IPS DF 4.7 (cell line): Measurements from ENCODE around the gene DHRS9.

Source experiments
- DNase-seq: peaks from one replicate; pipeline ENCODE4 v3.0.0-alpha.2; 2013; ENCODE audit warnings: low spot score; ENCODE audit errors: extremely low read depth

Gene DHRS9

GRCh38 chr2:169094676-169095075 lies 25.3 kb downstream of the DHRS9 start:
- DNase-seq = no peak

GRCh38 chr2:169095621-169096105 lies 26.3 kb downstream of the DHRS9 start:
- DNase-seq = no peak

GRCh38 chr2:169104848-169105247 lies 35.5 kb downstream of the DHRS9 start:
- no peak for DNase-seq

GRCh38 chr2:169105476-169105875 lies 36.1 kb downstream of the DHRS9 start:
- no peak for DNase-seq

- DNase-seq = no peak
Measured at GRCh38 chr2:169106134-169106533, 36.8 kb downstream of the DHRS9 start.

GRCh38 chr2:169106563-169107545 lies 37.5 kb downstream of the DHRS9 start:
- DNase-seq = no peak

- no peak for DNase-seq
Measured at GRCh38 chr2:169107645-169108044, 38.3 kb downstream of the DHRS9 start.

- DNase-seq = no peak
Measured at GRCh38 chr2:169108099-169108884, 38.9 kb downstream of the DHRS9 start.

GRCh38 chr2:169109502-169110409 lies 40.4 kb downstream of the DHRS9 start:
- peak; percentile 49 for DNase-seq

- DNase-seq = no peak
Measured at GRCh38 chr2:169110419-169110818, 41.1 kb downstream of the DHRS9 start.

GRCh38 chr2:169110916-169111315 lies 41.6 kb downstream of the DHRS9 start:
- no peak for DNase-seq

GRCh38 chr2:169112841-169113240 lies 43.5 kb downstream of the DHRS9 start:
- DNase-seq = no peak

GRCh38 chr2:169114056-169114455 lies 44.7 kb downstream of the DHRS9 start:
- DNase-seq = no peak

- DNase-seq = no peak
Measured at GRCh38 chr2:169116327-169116726, 47.0 kb downstream of the DHRS9 start.

GRCh38 chr2:169116993-169117392 lies 47.6 kb downstream of the DHRS9 start:
- DNase-seq = no peak

- DNase-seq = no peak
Measured at GRCh38 chr2:169118060-169118459, 48.7 kb downstream of the DHRS9 start.

- DNase-seq = no peak
Measured at GRCh38 chr2:169119123-169119760, 49.9 kb downstream of the DHRS9 start.

- DNase-seq = no peak
Measured at GRCh38 chr2:169119851-169120250, 50.5 kb downstream of the DHRS9 start.

GRCh38 chr2:169129703-169130243 lies 60.4 kb downstream of the DHRS9 start:
- DNase-seq = no peak
